Bone marrow (tissue), 2 donors: ENCODE data around the gene EPX.
A peak's percentile ranks its signal among the peaks of the same experiment; 100 is the strongest.
"Not testable (repeated sequence)": the region's sequence is repeated elsewhere in the genome, so short reads cannot be mapped to it uniquely, and the experiment has no call there.

Experiments
- DNase-seq, 2 donors: peaks; one replicate each; lab custom pipeline; 2025; lab: John Stamatoyannopoulos, UW

EPX gene, protein sequence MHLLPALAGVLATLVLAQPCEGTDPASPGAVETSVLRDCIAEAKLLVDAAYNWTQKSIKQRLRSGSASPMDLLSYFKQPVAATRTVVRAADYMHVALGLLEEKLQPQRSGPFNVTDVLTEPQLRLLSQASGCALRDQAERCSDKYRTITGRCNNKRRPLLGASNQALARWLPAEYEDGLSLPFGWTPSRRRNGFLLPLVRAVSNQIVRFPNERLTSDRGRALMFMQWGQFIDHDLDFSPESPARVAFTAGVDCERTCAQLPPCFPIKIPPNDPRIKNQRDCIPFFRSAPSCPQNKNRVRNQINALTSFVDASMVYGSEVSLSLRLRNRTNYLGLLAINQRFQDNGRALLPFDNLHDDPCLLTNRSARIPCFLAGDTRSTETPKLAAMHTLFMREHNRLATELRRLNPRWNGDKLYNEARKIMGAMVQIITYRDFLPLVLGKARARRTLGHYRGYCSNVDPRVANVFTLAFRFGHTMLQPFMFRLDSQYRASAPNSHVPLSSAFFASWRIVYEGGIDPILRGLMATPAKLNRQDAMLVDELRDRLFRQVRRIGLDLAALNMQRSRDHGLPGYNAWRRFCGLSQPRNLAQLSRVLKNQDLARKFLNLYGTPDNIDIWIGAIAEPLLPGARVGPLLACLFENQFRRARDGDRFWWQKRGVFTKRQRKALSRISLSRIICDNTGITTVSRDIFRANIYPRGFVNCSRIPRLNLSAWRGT

DNA sequence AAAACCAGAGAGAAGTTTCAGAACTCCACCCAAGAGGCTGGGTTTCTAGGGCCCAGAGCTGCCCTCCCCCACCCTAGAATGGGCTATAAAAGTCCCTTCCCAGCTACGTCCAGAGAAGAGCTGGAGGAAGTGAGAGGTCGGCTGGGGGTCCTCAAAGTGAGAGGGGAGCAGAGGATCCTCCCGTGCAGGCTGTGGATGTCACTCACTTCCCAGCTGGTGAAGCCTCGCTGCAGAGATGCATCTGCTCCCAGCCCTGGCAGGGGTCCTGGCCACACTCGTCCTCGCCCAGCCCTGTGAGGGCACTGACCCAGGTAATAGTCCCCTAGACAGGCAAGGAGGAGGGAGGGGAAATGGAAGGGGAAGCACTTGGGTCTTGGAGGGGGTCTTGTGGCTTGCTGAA, at the start of gene EPX:
Gene EPX (plus strand): TSS at position 115 of the 400 bp plus-strand sequence. CDS start 121 bp downstream, at position 236.
- DNase-seq: no peak

DNA sequence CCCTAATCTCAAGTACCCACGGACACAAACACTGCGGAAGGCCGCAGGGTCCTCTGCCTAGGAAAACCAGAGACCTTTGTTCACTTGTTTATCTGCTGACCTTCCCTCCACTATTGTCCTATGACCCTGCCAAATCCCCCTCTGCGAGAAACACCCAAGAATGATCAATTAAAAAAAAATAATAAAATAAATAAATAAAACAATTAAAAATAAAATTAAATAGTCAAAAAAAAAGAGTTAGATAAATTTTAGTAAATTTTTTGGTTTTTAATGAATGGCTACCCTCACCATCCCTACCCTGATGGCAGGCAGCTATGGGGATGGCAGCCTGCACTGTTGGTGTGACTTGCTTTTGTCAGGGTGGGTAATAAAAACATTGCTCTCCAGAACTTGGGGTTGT, 49.2 kb upstream of the EPX start:
- not testable (repeated sequence) for DNase-seq

GRCh38 chr17:58144801-58145200, 47.7 kb upstream of the EPX start:
- no peak for DNase-seq

- no peak for DNase-seq
Measured at GRCh38 chr17:58147930-58148434, 44.5 kb upstream of the EPX start, which contains the start of gene OR4D1. Gene OR4D1, plus strand, starts transcription at chr17:58148384. Its CDS starts 6,770 bp downstream, at chr17:58155154.

DNA sequence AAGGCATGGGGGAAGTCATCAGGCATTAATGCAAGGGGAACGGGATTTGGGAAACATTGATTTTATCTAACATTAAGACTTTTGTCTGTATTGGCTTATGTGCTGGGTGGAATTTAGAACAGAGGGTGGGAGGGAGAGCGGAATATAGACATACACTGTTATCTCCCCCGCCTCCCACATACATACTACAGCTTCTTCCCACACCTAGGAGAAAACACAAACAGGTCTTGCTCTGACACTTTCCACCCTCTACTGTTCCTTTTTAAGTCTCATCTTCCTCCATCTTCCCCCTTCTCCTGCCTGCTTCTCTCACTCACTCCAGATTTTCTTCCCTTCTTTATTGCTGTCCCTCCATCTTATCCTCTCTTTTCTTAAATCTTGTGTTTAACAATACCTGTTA, 43.9 kb upstream of the EPX start:
- no peak for DNase-seq

DNA sequence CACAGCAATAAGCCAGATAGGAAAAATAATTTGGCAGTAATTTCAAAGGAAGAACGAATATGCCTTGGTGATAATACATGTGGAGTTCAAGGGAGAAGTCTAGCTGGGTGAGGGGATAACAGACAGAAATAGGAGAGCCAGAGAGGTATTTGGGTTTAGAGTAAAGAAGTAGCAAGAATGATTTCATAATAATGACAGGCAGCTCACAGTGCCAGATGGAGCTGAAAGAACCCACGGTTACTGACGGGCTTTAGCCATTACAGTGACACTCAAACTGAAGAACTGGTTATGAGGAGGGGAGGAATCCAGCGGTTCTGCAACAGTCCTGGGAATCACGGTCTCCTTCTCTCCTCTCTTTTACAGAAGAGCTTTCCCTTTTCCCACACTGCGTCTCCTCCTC, 42.1 kb upstream of the EPX start:
- no peak for DNase-seq

DNA sequence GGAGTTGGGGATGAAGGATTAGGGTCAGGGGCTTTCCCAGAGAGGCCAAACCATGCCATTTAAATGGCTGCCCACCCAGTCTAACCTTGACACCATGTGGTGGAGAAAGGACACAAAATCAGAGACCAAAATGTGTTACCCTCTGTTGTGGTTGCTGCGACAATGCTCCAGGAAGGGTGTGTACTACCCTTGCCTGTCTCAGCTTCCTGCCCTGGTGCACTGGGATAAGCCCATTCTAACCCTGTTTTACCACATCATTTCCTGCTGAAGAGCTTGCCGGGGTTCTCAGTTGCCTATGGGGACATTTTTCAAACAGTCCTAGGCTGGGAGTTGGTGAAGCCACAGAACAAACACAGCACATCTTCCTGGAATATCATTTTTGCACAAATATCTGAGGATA, 39.5 kb upstream of the EPX start:
- DNase-seq: peak in 1 of 2 donors; percentile 69

GRCh38 chr17:58153671-58154070, 38.9 kb upstream of the EPX start:
- DNase-seq: no peak

DNA sequence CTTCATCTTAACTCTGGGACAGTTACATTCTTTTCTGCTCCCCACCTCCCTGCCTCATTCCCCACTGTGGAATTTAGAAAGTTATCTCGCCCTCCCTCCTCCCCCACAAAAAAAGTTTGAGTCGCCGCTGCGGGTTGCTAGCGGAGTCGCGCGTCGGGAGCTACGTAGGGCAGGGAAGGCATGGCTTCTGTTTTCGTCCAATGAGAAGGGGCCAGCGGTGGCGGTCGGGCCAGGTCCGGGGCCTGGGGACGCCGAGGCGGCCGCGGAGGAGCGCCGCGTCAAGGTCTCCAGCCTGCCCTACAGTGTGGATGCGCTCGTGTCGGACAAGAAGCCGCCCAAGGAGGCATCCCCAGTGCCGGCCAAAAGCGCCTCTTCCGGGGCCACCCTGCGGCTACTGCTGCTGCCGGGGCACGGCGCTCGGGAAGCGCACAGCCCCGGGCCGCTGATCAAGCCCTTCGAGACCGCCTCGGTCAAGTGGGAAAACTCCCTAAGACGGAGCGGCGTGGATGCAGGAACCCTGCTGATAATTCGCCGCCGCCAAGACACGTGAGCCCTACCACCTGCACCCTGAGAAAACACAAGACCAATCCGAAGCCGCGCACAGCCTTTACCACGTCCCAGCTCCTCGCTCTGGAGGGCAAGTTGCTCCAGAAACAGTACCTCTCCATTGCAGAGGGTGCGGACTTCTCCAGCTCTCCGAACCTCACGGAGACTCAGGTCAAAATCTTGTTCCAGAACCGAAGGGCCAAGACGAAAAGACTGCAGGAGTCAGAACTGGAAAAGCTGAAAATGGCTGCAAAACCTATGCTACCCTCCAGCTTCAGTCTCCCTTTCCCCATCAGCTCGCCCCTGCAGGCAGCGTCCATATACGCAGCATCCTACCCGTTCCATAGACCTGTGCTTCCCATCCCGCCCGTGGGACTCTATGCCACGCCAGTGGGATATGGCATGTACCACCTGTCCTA, 35.4 kb upstream of the EPX start:
- no peak for DNase-seq

DNA sequence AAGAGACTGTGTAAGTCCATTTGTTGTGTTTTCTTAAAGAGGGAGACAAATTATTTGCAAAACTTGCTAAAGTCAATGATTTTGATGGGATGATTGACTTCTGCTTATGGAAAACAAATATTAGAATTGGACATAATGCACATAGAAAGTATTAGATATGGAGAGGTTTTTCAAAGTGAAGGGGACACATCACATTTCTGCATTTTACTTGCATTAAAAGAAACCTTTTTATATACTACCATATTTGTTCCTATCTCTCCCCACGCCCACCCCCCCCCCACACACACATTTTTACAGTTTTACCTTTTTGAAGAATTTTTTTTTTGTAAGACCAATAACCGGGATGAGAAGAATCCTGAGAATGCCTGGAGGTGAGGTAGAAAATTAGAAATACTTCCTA, 34.3 kb upstream of the EPX start:
- no peak for DNase-seq

GRCh38 chr17:58161566-58161965, 31.0 kb upstream of the EPX start:
- DNase-seq: no peak

- no peak for DNase-seq
Measured at GRCh38 chr17:58165981-58166380, 26.5 kb upstream of the EPX start.

GRCh38 chr17:58166682-58167081, 25.8 kb upstream of the EPX start, which contains the start of gene OR4D2:
Gene OR4D2, plus strand, starts transcription at chr17:58166982. Its CDS starts 2,674 bp downstream, at chr17:58169656.
- DNase-seq: no peak

DNA sequence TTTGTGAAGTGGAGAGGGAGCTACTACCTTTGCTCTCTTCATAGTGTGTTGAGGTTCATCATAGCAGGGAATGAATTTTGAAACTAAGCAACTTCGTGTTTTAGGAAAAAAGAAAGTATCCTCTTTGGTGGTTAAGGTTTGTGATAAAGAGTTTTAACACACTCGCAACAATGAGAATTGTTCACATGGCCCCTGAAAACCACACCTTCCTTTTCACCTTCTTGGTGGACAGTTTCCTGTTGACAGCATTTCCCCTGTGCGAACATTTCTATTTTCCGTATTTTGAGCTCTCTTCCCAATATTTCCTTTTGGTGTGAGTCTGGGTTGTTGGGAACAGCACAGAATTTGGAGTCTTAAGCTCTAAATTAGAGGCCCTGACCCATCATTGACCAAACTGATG, 21.9 kb upstream of the EPX start:
- DNase-seq: no peak

DNA sequence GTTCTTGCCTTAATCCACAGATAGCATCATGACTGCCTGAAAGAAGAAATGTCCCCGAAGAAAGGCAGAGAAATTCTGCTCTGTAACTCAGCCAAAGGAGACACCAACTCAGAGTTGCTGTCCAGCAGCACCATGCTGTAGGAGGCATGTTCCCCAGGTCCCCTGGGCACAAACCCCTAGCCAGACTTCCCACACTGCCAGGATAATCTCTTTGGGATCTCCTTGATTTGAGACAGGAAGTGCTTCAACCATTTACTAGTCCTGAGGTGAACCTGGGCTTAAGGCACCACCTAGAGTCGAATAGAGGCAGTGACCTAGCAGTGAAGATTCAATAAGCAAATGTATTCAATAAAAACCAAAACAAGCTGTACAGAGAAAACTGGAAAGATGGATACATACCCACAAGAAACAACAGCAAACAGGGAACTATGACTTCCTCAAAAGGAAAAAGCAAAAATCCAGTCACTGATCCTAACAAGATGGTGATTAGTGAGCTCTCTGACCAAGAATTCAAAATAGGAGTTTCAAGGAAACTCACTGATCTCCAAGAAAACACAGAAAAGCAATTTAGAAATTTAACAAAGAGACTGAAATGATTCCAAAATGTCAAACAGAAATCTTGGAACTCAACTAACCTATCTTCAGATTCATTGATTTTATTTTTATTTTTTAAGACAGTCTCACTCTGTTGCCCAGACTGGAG, 20.0 kb upstream of the EPX start:
- DNase-seq: peak in 1 of 2 donors; percentile 4

DNA sequence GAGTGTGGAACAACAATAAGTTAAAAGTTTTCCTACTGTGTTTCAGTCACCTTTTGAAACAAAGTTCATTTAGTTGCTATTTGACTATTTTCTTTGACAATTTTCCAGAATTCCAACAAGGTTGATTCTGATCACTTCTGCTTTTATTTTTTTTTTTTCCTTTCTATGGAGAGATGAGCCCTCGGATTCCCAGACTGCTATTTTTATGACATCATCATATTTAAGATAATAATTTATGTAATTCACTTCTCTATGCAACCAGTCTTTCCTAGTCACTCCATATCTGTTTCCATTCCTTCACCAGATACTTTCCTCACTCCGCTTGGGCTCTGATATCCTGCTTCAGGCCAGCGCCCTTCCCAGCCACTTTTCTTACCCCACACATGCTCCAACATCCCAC, 17.7 kb upstream of the EPX start:
- no peak for DNase-seq

DNA sequence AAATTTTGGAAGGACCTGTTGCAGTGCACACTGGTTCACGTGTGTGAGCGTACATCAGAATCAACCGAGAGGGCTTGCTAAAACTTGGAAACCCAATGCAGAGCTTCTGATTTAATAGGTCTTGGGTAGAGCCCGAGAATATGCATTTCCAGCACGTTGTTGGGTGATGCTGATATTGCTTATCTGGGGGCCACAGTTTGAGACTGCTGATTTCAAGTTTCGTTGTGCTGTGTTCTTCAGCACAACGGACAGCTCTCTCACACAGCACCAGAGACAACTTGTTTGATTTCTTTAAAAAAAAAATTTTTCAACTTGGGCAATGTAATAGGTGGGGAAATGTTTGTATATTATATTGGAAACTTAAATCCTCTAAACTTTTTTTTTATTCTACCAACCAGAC, 16.3 kb upstream of the EPX start:
- DNase-seq: no peak

DNA sequence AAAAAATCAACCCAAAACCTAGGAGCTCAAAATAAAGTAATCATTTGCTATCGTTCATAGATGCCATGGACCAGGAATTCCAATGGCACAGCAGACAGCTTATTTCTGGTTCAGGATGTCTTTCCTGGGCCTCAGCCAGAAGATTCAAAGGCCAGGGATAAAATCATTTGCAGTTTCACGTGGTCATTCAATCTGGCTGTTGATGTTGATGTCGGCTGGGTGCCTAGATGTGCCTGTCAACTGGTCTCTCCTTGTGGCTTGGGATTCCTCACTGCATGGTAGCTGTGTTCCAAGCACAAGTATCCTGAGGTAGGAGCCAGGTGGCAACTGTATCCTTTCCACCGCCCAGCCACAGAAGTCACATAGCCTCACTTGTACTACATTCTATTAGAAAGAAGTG, 10.7 kb upstream of the EPX start:
- DNase-seq: no peak

DNA sequence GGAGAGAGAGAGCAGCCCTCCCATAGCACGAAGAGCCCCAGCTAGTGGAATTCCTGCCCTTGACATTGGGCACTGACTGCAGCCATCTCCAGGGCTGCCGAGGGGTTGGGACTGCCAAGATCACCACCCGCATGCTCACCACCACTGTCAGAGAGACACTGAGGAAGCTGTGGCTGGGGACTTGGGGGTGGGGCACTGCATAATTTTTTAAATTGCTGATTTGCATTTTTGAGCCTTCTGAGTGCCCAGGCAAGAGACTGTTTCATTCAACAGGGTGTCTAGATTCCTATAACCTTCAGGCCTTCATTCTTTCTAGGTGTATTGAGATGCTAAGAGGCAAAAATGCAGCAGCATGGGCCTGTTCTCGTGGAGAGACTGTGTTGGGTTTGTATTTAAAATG, 9.0 kb upstream of the EPX start:
- DNase-seq: no peak

DNA sequence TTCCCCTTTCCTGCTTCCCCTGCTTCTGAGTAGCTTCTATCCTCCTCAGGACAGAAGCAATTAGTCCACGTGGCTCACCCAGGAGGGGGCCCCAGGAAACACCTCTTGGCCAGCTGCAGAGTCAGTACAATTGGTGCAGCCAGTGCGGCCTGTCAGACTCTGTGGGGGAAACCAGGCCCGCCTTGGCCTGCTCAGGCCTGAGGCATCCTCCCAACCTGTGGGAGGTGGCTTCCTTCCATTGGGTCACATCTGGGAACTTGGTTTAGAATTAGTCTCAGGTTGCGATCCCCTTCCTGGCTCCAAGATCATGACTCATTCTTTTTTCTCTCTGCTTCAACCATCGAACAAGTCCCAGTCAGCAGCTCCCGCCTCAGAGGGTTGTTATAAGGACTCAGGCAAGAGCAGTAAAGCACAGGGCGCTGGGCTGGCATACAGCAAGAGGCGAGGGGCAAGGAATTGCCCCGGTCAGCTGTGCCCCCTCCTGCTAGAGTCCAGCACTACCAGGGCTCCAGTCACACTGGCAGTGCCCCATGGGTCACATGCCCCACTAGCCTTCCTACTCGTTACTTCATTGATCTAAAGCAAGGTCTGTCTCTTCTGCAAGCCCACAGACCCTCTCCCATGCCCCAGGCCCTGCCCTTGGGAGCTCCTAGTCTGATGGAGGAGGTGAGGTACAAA, 8.1 kb upstream of the EPX start:
- DNase-seq: no peak
